Cardiac muscle cell (in vitro differentiated cells and primary cell): ENCODE measurements around the gene PSAPL1. TPM values are rescaled to one million over a fixed set of nuclear protein-coding genes. Genes with fewer than 3 reads are reported as not detected.
A peak's percentile ranks its signal among the peaks of the same experiment; 100 is the strongest.

Experiments used
- DNase-seq, 2 donors: peaks; one replicate each; pipeline versions ENCODE4 v3.0.0 to v3.0.0-alpha.2; 2010 to 2017; ENCODE audit warnings: low read depth in 1 of 2, low spot score in 1 of 2
- H3K27ac ChIP-seq: fragments of 200-600 bp; sonication (generic); 2 replicates; pipeline ENCODE4 v1.5.1; 2016
- H3K27me3 ChIP-seq: fragments of 200-600 bp; sonication (generic); 2 replicates; pipeline ENCODE4 v1.6.0; 2016; ENCODE audit warnings: control low read depth
- H3K36me3 ChIP-seq: fragments of 200-600 bp; sonication (generic); 2 replicates; pipeline ENCODE4 v1.5.1; 2016; ENCODE audit warnings: control low read depth
- H3K4me1 ChIP-seq: fragments of 200-600 bp; sonication (generic); 2 replicates; pipeline ENCODE4 v1.8.1; 2017; ENCODE audit warnings: low read depth, mild to moderate bottlenecking, mixed run types
- H3K4me3 ChIP-seq: fragments of 200-600 bp; sonication (generic); 2 replicates; pipeline ENCODE4 v1.5.1; 2016; ENCODE audit warnings: mild to moderate bottlenecking
- H3K9me3 ChIP-seq: fragments of 200-600 bp; sonication (generic); 2 replicates; pipeline ENCODE4 v1.5.1; 2017; ENCODE audit warnings: low read depth, mild to moderate bottlenecking, control low read depth
- polyA plus RNA-seq: library from polyadenylated mRNA; unstranded; fragments of >200 nt; fragmentation: Nextera tagmentation; extraction: Ambion mirVana; gene quantifications from 2 replicates; pipeline ENCODE4 v1.2.1, GENCODE V29; 2016
- total RNA-seq: library from RNA; depleted of rRNA; stranded (reverse); fragments of >200 nt; gene quantifications from 2 replicates; pipeline ENCODE4 v1.2.3, GENCODE V29; 2016
- TF ChIP-seq, protein P1 (sequence below): IDR thresholded peaks from 2 replicates; pipeline ENCODE4 v1.5.1; 2012; ENCODE audit warnings: low read depth, mild to moderate bottlenecking, low read length

PSAPL1 gene, protein sequence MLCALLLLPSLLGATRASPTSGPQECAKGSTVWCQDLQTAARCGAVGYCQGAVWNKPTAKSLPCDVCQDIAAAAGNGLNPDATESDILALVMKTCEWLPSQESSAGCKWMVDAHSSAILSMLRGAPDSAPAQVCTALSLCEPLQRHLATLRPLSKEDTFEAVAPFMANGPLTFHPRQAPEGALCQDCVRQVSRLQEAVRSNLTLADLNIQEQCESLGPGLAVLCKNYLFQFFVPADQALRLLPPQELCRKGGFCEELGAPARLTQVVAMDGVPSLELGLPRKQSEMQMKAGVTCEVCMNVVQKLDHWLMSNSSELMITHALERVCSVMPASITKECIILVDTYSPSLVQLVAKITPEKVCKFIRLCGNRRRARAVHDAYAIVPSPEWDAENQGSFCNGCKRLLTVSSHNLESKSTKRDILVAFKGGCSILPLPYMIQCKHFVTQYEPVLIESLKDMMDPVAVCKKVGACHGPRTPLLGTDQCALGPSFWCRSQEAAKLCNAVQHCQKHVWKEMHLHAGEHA
- total RNA-seq (4.4 and 4.6 TPM in 2 replicates), polyA plus RNA-seq (3.5 and 5.9 TPM in 2 replicates)

DNA sequence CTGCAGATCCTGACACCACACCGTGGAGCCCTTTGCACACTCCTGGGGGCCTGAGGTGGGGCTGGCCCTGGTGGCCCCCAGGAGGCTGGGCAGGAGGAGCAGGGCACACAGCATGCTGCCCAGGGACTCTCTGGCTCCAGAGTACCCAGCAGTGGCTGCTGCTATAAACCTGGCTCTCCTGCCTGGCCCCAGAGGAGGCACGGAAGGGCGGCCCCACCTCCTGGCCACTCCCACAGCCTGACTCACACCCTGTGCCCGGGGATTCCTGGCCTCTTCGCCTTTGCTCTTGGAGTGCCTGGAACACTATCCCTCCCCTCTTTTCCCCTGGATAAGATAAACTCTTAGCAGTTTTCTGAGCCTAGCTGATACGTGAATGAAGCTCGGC is at the start of gene PSAPL1:
TSS of gene PSAPL1 (minus strand) at position 165 of the 385 bp plus-strand sequence. CDS start at position 114, 51 bp downstream.
- H3K36me3 ChIP-seq, result no peaks in the 10 kb centered on the region
- TF ChIP-seq, protein P1, sequence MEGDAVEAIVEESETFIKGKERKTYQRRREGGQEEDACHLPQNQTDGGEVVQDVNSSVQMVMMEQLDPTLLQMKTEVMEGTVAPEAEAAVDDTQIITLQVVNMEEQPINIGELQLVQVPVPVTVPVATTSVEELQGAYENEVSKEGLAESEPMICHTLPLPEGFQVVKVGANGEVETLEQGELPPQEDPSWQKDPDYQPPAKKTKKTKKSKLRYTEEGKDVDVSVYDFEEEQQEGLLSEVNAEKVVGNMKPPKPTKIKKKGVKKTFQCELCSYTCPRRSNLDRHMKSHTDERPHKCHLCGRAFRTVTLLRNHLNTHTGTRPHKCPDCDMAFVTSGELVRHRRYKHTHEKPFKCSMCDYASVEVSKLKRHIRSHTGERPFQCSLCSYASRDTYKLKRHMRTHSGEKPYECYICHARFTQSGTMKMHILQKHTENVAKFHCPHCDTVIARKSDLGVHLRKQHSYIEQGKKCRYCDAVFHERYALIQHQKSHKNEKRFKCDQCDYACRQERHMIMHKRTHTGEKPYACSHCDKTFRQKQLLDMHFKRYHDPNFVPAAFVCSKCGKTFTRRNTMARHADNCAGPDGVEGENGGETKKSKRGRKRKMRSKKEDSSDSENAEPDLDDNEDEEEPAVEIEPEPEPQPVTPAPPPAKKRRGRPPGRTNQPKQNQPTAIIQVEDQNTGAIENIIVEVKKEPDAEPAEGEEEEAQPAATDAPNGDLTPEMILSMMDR, result no peak
- peak; percentile 81 to 82 for DNase-seq

DNA sequence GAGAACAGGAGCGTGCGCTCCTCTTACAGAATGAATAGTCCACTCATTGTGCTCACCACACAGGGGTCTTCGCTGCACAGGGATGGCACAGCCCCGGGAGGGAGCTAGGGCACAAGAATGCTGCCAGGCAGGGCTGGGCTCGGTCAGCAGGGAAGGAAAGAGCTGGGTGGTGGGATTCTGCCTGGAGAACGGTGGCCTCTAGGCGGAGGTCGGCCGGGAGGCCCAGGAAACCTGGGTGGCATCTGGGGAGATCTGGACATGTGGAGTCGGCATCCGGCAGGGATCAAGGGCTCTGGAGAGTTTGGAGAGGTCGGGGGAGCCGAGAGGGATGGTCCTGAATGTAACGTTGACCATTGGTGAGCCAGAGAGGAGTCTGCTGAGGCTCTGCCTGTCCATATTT is 46.5 kb upstream of the PSAPL1 start:
- H3K4me3 ChIP-seq, result no peak overlapping the region
- H3K4me1 ChIP-seq, result no peaks in the 10 kb centered on the region
- no peaks in the 10 kb centered on the region for H3K36me3 ChIP-seq
- TF ChIP-seq, protein P1, result no peak
- no peaks in the 10 kb centered on the region for H3K27me3 ChIP-seq
- H3K9me3 ChIP-seq, result no peaks in the 10 kb centered on the region
- no peak for DNase-seq
- no peak overlapping the region for H3K27ac ChIP-seq

More for the DNA sequence above, at the start of gene PSAPL1:
- no peak within 1 kb of the TSS for H3K4me3 ChIP-seq
- peak within 1 kb of the TSS; percentile 82 for H3K27ac ChIP-seq
- no peaks in the 10 kb centered on the region for H3K9me3 ChIP-seq
- peaks cover 32% of the 10 kb centered on the region for H3K4me1 ChIP-seq
- no peaks in the 10 kb centered on the region for H3K27me3 ChIP-seq

DNA sequence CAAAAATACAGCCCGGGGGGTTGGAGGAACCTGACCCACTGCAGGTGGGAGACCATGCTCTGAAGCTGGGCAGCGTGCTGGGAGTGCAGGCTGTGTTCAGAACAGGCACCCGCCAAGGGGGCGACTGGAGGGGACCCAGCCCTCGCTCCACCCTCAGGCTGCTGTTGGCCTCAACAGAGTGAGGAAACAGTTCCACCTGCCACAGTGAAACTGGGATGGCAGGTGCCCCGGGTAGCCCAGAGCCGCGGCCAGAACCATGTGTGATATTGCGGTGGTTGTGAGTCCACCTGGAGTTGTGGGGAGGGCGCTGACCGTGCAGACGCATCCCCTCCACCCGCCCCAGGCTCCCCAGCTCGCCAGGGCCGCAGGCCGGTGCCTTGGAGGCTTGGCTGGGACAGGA is 45.7 kb upstream of the PSAPL1 start:
- TF ChIP-seq, protein P1, result no peak
- Histone ChIP-seq H3K4me1 (no peaks in the 10 kb centered on the region), H3K27ac (no peak overlapping the region), H3K9me3 (no peaks in the 10 kb centered on the region), H3K4me3 (no peak overlapping the region), H3K36me3 (no peaks in the 10 kb centered on the region), H3K27me3 (no peaks in the 10 kb centered on the region)
- no peak for DNase-seq

DNA sequence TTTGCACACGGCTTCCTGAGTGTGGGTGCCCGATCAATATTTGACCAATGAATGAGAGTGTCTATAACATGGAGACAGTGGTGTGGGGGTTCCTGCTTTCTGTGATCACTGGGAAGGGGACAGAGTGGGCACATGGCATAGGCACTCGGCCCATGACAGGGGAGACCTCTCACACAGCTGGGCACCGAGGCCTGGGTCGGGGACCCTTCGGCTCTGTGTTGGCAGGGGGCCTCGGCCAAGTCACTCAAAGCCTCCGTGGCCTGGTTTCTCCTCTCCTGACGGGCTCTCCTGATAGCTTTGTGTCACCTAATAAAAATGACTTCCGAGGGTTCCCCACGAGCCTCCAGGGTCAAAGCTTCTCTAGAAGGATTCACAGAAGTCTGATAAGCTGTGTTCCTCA is 43.9 kb upstream of the PSAPL1 start:
- TF ChIP-seq, protein P1, result no peak
- Histone ChIP-seq H3K4me1 (no peaks in the 10 kb centered on the region), H3K36me3 (no peaks in the 10 kb centered on the region), H3K4me3 (no peak overlapping the region), H3K27ac (no peak overlapping the region), H3K27me3 (no peaks in the 10 kb centered on the region), H3K9me3 (no peaks in the 10 kb centered on the region)
- no peak for DNase-seq

DNA sequence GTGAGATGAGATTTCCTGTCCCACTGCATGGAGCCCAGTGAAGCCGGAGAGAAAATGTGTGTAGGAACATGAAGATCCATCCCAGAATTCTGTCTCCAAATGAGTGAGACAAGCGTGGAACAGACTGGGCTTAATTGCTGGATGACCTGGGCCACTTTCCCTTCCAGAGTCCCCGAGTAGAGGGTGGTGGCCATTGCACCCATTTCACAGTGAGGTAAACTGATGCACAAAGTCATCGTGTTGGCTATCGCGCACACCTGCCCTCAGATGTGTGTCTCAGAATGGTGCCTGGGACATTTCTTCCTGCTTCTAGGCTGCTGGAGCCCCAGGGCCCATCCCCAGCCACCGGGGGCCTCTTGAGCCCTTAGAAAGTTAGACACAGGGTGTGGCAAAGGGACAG is 43.0 kb upstream of the PSAPL1 start:
- H3K27me3 ChIP-seq, result no peaks in the 10 kb centered on the region
- TF ChIP-seq, protein P1, result no peak

More for the DNA sequence above, 43.0 kb upstream of the PSAPL1 start:
- H3K9me3 ChIP-seq, result no peaks in the 10 kb centered on the region
- no peaks in the 10 kb centered on the region for H3K36me3 ChIP-seq
- H3K27ac ChIP-seq, result no peak overlapping the region
- no peak for DNase-seq
- H3K4me3 ChIP-seq, result no peak overlapping the region
- no peaks in the 10 kb centered on the region for H3K4me1 ChIP-seq
